ENCODE data around the gene CIROP. TPM values are rescaled to one million over a fixed set of nuclear protein-coding genes. Genes with fewer than 3 reads are reported as not detected.
A peak's percentile ranks its signal among the peaks of the same experiment; 100 is the strongest.

CIROP gene
- total and polyA plus RNA-seq, 9 of the 15 experiments (the other 6 are each of a cell fraction or from before 2014, with no cell fraction given) = not detected

- TF ChIP-seq FUS (optimal IDR thresholded peaks at IDR 0.05; ENCODE audit: low read depth, low read length) (no peak), FOSL1 (tag; conservative IDR thresholded peaks at IDR 0.05) (peak; percentile 39; the same call in 1 of the 2 replicates), HNRNPL (IDR thresholded peaks at IDR 0.05; ENCODE audit: low read depth, low read length) (no peak), TOE1 (IDR thresholded peaks at IDR 0.05; ENCODE audit: borderline replicate concordance) (peak; percentile 63; the same call in 1 of the 2 replicates), TOE1 (CRISPR knock-in tag; IDR thresholded peaks at IDR 0.05; ENCODE audit: borderline replicate concordance, low read depth) (no peak), KLF6 (CRISPR knock-in tag; IDR thresholded peaks at IDR 0.05; ENCODE audit: borderline replicate concordance) (peak; percentile 46; the same call in 1 of the 2 replicates), EGR1 (conservative IDR thresholded peaks at IDR 0.05) (peak; percentile 96), ZC3H11A (IDR thresholded peaks at IDR 0.05; ENCODE audit: low read depth, low read length) (no peak), MXI1 (IDR thresholded peaks at IDR 0.05; ENCODE audit: low read depth, low read length) (peak; percentile 39; the same call in 1 of the 2 replicates), ZNF551 (CRISPR knock-in tag; IDR thresholded peaks at IDR 0.05) (no peak), BRD9 (IDR thresholded peaks at IDR 0.05; ENCODE audit: low read depth, partially characterized antibody) (peak; percentile 69), POLR2A (conservative IDR thresholded peaks at IDR 0.05) (peak; percentile 89), MAFF (IDR thresholded peaks at IDR 0.05; ENCODE audit: low read length) (no peak), HBP1 (CRISPR knock-in tag; IDR thresholded peaks at IDR 0.05) (0 out of 2 replicates have a peak, but pooled peaks have one; percentile 19), ARID3A (IDR thresholded peaks at IDR 0.05; ENCODE audit: borderline replicate concordance, low read depth, low read length) (0 out of 2 replicates have a peak, but pooled peaks have one; percentile 33), NFRKB (IDR thresholded peaks at IDR 0.05; ENCODE audit: low read depth) (no peak), HCFC1 (IDR thresholded peaks at IDR 0.05; ENCODE audit: low read depth, low read length) (peak; percentile 25; the same call in 1 of the 2 replicates), SRF (CRISPR knock-in tag; IDR thresholded peaks at IDR 0.05) (peak in 1 of 2 experiments; percentile 88; a peak in 1 of 4 replicates), ZFX (CRISPR knock-in tag; IDR thresholded peaks at IDR 0.05) (peak; percentile 46), PRMT5 (CRISPR knock-in tag; IDR thresholded peaks at IDR 0.05) (no peak), ELF1 (tag; IDR thresholded peaks at IDR 0.05) (peak; percentile 89), CBFA2T3 (IDR thresholded peaks at IDR 0.05) (no peak), RAD51 (IDR thresholded peaks at IDR 0.05; ENCODE audit: borderline replicate concordance, low read depth) (0 out of 2 replicates have a peak, but pooled peaks have one; percentile 5), CREB3L1 (IDR thresholded peaks at IDR 0.05; ENCODE audit: borderline replicate concordance, low read depth) (peak; percentile 75; the same call in 1 of the 2 replicates), ZNF586 (CRISPR knock-in tag; conservative IDR thresholded peaks at IDR 0.05) (no peak), CHD2 (IDR thresholded peaks at IDR 0.05; ENCODE audit: low read depth, low read length) (no peak)
Observed at GRCh38 chr14:23095196-23096108, 9.3 kb downstream of the CIROP start, which contains the start of gene C14orf119 (continued).

Measured in K562 (cell line).